GM19023 (cell line): ENCODE data around the gene PKP4.

ENCODE experiments used
- ATAC-seq: cut with Tn5 transposase; IDR thresholded peaks from one replicate; pipeline ENCODE4 v1.9.1; 2021; ENCODE audit warnings: mild to moderate bottlenecking, moderate library complexity; ENCODE audit not compliant: unreplicated experiment

Gene PKP4

DNA sequence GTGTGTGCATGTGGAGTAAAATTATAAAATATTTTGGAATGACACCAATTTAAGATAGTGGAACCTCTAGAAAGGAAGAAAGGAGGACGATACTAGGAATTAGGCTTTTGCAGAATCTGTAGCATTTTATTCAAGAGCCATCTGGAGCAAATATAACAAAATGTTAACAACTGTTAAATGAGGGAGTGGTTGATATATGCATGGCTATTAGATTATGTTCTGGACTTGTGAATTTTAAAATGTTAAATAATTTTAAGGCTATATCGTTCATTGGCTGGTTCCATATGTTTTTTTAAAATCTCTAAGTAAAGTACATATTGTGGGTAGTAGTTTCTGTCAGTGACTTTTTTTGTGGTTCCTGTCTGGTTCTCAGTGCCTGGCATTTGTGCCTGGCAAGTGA lies 123.2 kb downstream of the PKP4 start:
- ATAC-seq, result no peak

DNA sequence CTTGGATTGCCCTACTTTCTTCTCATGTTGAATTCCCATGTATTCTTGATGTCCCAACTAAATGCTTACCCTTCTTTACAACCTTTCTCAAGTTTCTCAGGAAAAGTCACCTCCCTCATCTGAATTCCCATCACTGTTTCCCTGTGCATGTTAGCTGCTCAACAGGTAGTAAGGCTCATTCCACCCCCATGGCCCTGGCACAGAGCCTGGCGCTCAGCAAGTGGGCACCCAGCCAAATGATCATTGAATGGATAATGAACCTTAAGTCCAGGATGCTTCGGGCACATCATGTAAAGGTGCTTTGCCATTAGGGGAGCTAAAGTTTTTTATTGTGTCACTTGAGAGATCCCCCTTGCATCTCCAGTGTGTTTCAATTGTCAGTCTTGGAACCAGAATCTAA lies 124.0 kb downstream of the PKP4 start:
- ATAC-seq, result no peak

DNA sequence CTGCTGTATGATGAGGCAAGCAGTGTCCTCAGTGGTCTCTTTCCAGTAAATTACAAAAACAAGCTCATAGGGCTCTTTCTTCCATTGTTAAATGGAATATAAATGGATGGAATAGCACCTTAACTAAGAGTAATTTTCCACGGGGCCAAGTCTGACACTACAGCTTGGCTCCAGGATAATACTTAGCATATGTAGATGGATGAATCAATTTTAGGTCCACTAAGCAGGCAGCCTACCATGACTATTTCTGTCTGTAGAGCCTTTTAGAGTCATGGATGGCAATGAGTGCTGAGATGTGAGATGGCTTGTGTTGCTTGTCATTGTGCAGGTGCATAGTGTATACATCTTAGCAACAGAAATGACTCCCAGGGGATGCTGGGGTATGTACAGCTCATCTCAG lies 125.9 kb downstream of the PKP4 start:
- no peak for ATAC-seq

DNA sequence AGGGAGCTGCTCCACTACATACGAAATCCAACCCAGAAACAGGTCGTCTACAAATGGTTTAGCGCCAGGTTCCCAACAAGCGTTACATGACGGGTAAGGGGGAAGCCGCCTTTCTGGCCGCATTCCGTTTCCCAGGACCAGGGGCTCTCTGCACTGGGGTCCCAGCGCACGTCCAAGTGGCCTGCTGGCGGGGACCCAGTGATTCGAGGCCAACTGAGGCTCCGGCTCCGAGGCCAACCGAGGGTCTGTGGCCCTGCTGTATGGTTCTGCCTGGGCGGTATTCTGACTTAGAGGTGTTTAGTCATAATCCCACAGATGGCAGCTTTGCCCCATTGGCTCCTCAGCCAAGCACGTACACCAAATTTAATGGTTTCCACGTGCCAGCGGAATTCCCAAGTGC lies 127.2 kb downstream of the PKP4 start:
- ATAC-seq, result no peak

DNA sequence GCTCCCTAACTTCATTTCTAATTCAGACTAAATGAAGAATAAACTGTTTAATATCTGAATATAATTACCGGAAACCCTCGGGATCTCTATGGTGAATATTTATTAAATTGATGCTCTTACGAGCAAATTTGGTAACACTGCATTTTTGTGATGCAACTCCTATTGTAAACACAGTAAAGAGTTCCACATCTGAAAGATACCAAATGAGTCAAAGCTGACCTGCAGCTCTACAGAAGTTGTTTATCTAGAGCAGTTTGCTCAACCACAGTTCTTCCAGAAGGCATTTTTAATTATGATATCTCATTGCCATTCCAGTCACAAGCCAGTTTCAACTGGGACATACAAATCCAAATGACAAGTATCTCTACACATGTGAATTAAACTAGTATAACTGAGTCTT lies 129.7 kb downstream of the PKP4 start:
- ATAC-seq, result no peak

DNA sequence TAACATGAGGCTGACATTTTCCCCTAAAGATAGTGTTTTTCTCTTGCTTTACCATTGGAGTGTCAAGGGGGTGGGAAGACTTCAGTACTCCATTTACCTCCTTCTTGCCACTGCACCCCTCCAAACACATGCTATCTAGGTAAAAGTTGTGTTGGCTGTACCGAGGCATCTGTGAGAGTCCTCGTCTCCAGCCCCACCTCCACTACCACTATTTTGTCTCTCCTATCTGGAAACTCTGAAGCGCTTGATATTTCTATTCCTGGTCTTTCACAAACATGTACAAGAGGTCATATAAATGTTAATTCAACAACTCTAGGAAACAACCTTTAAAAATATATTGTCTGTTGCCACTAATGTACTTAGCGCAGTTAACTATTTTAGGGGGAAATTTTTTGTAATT lies 132.6 kb downstream of the PKP4 start:
- ATAC-seq, result no peak

DNA sequence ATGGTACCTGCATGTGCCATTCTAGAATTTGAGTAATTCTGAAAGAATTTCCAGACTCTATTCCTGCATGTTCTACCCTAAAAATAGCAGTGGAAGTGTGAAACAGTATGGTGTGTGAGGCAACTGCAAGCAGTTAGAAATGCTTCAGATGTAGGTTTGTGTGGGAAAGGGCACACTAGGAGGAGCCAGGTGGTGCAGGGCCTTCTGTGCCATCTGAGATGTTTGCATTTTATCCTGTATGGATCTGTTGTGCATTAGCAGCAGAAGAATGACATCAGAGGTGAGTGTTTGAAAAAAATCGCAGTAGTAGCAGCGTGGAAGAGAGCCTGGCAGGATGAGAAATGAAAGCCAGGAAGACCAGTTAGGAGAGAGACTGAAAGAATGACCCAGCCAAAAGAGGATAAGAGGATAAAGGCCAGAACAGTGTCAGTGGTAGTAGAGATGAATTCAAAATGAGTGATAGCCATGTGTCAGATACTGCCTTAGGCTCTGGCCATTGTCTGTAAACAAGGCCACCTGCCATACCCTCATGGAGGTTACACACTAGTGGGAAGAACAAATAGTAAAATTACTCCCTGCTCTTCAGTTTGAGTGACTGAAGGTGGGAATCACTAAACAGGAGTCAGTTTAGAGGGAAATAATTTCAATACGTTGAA lies 142.2 kb downstream of the PKP4 start:
- ATAC-seq, result no peak

DNA sequence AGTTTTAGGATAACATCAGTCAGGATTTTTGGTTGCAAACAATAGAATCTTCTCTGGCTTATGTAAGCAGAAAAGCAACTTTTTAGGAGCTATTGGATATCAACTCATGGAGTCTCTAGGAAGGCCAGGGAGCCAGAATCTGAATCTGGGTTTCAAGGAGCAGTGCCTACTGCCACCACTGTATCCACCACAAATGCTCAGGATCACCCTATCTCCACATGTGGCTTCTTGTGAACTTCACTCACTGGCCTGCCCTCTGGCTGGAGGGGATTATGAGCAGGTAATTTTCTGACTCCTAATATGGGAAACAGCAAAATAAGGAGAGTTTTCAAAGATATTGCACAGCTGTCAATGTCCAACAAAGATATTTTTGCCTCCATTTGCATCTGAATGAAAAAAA lies 142.9 kb downstream of the PKP4 start:
- no peak for ATAC-seq

DNA sequence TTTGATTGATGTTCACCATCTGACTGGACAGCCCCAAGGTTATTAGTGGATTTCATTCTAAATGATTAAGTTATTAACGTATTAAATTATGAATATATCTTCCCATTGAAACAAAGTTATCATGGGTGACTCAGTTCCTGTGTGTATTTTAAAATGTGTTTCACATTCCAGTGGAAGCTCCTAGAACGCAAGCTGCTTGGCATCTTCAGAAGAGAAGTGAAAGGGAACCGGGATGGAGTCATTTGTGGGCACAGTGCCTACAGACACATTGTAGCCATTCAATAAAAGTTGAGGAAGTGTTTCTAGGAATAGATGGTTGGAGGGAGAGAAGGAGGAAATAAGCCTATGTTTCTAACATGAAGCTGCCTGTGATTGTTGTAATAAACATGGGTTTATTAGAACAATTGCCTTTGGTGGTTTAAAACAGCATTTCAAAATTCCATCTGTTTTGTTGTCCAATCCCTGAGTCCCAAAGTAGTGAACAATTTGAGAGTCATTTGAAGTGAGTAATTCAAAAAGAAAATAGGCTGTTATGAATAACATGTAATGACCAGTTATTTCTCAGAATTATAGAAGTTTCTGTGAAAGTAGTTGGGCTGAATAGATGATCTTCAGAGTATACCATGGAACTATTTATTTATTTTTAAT lies 143.5 kb downstream of the PKP4 start:
- no peak for ATAC-seq

DNA sequence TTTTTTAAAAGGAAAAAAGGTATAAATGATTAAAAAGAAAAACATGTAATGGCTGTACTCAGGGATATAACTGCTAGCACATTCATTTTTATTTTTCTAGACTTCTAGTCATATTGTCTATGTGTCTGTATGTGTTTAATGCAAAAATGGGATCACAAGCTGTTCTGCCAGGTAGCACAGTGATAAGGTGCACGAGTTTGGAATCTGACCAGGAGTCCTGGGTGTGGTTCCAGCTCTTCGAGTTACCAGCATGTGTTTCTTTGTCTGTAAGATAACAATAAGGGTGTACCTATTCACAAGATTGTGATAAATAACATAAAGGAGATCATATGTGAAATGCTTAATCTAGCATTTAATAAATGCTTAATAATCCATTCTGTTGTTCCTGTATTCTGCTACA lies 145.3 kb downstream of the PKP4 start:
- no peak for ATAC-seq

DNA sequence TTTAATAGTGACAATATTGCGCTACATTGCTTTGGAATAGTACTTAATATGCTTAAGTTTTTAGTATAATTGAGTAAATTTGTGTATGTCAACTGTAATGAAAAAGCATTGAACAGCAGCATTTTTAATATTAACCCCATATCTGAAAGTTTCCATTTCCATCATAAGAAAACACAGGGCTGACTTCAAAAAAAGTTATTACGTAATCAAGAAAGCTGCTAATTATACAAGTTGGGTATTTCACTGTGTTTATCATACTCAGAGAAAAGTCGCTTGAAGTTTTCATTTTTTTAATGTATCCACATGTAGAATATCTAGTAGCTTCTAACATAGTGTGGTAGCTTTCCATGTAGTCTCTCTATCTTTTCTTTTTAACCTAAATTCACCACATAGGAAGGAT lies 146.5 kb downstream of the PKP4 start:
- no peak for ATAC-seq

DNA sequence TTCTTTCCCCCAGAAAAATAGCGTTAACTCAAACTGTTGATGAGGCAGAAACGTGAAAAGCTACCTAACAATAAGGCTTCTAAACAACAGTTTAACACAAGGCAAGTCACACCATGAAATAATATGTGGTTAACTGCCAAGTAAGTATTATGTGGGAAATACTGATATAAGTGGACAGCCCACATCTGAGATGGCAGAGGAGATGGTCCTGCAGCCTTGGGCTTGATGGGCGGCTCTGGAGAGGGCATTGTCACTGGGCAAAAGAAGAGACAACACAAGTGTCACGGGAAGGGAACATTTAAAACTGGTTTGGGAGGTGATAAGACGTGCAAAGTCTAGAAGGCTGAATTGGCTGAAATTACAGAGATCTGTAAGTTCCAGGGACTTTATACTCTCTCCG lies 147.2 kb downstream of the PKP4 start:
- no peak for ATAC-seq

DNA sequence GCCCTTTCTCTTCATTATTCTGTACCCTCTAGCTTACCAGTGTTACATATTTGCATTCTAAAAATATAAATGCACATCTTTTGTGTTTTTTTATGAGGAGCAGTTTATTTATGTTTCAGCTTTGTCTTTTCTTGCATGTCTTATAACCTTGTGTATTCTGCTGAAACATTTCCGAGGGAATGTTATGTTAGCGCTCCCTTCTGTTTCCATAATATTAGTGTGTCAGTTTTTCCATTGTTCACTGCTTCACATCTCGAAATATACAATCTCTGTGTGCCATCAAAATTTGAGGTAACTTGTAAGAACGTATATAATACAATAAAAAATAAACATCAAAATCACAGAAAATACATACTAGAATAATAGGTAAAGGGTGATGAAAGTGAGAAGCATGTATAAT lies 153.3 kb downstream of the PKP4 start:
- ATAC-seq, result no peak

DNA sequence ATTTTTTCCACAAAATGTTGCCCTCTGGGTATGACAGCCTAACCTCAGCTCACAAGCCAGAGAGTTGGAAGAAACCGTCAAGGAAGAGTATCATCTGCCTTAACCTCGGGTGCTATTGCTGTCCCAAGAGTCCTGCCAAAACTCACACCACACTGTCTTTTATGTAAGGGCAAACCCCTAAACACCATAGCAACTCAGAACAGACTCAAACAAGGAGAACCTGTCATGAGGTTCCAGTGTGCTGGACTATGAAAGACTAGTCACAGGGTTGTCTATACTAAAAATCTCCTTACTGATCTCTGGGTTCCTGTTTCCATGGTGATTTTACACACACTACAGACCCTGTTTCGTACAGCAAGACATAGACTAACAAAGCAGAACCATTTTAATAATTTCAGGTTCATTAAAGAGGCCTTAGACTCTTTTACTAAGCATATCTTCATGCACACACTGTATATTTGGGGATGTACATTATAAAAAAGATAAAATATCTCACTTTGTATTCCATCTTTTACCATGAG lies 159.8 kb downstream of the PKP4 start:
- no peak for ATAC-seq

DNA sequence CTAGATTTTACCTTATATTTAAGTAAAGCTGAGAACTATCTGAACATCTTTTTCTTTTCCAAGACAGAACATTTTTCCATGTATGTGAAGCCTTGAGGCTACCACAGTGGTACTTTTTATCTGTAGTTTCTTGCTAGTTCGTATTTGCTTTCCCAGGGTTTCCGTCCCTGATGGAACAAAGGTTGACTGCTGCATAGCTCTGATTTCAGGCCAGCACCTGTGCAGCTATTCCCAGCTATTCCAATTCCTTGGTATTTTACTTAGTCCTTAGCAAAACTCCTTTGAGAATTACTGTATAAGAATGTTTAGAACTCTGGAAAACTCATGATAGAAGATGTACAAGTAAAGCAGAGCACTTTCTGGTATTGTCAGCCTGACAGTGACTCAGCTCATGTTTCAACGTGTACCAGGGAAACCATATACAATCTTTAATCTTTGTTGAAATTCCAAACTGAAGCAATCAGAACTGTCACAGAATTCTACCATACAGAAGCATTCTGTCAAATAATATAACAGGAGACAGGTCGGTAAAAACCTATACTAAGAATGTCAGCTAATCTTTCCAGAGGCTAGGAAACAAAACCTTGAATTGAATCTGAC lies 162.2 kb downstream of the PKP4 start:
- ATAC-seq, result no peak

DNA sequence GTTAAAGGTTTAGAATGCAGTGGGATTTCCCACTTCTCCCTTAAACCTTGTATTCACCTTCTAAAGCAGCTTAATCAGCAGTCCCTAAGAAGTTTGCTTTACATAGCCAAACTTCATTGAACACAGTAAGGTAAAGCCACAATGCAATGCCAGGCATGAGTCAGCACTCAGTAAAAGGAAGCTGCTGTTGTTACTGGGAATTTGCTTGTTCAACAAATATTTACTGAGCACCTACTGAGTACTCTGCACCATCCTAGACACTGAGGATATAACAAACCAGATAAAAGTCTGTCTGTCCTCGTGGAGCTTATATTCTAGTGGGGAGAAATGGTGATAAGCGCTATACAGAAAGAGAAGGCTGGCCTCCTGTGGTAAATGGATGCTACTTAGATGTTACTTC lies 162.7 kb downstream of the PKP4 start:
- no peak for ATAC-seq

DNA sequence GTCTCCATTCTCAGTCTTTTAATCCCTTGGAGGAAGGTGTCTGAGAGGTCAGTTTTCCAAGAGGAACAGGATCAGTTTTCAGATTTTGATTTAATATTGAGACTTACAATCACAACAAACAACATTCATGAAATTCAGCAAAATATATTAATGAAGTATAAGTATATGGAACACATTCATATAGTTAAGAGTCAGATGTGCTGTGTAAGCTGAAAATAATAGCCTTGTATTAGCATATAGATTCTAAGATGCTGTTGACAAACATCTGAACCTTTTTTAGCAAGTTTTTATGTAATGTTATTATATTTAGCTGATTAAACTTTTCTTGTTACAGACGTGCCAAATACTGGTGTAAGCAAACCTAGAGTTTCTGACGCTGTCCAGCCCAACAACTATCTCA lies 163.9 kb downstream of the PKP4 start:
- ATAC-seq, result no peak

DNA sequence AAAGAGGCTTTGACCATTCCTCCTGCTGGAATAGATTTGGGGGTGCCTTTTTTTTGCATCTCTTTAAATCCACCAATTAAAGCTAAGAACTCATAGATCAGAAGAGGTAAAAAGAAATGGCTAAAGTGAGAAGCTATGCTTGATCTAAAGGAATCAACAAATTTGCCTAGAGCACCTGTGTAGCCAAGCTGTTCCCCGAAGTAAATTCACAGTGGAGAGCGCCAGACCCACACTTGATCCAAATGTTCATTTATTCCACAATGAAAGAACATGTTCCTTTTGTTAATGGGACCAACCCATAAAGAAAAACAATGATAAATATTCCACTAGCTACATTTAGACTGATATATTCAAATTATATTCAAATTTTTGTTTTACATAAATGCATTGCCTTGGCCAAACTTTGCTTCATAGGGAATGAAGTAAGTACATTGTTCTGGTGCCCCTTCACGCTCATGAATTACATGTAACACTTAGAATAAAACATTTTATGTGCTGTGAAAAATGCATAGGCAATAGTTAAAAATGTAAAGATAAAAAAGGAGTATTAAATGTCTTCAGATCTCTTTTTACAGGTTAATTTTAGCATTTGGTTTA lies 167.4 kb downstream of the PKP4 start:
- no peak for ATAC-seq

DNA sequence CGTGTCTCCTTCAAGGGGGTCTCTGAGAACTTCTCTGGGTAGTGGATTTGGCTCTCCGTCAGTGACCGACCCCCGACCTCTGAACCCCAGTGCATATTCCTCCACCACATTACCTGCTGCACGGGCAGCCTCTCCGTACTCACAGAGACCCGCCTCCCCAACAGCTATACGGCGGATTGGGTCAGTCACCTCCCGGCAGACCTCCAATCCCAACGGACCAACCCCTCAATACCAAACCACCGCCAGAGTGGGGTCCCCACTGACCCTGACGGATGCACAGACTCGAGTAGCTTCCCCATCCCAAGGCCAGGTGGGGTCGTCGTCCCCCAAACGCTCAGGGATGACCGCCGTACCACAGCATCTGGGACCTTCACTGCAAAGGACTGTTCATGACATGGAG lies 168.2 kb downstream of the PKP4 start:
- no peak for ATAC-seq

DNA sequence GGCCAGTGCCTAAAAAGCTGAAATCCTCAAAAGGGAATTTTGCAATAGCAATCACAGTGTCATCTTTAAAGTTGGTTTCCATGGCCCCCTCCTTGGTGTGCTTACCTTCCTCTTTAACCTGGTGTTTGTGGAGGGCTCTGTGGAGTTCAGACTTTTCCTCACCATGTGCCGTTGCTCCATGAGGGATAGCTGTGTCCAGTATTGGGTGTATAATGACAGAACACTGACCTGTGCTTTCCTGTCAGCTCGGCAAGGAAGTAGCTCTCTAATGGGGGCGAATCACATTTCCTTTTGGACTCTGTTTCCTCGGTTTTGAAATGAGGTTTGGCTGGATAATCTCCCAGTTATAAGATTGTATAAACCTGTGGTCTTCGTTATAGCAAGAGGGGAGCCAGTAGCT lies 172.4 kb downstream of the PKP4 start:
- ATAC-seq, result no peak

DNA sequence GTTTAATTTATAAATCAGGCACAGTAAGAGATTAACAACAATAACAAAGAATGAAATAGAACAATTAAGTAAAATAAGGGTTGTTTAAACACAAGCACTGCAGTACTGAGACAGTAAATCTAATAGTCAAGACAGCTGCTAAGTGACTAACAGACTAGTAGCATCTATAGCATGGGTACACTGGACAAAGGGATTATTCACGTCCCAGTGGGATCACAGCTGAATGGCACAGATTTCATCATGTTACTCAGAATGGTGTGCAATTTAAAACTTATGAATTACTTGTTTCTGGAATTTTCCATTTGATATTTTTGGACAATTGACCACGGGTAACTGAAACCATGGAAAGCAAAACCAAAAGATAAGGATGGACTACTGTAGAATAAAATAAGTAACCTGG lies 176.5 kb downstream of the PKP4 start:
- no peak for ATAC-seq

DNA sequence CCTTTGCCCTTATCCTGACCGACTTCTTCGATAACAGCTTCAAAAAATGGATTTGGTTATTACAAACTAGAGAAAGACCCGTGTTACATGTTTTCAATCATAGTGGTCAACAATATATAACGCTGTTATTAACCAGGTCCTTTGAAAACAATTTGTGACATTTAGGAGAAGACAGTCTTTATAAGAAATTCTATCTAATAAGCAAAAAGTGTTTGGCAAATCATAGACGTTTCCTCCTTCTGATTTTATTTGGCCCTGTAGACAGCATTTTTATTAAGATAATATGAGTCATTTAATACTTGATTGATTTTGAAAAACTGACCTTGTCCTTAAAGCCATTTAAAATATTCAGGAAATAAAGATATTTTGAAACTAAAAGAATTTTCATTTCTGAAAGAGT lies 177.9 kb downstream of the PKP4 start:
- ATAC-seq, result no peak
